Fibroblast of pulmonary artery (primary cell): ENCODE results near the gene SLC2A6.

Experiments used
- DNase-seq: peaks from one replicate; pipeline ENCODE4 v3.0.0-alpha.2; 2010; ENCODE audit warnings: low read depth
- H3K4me3 ChIP-seq: replicated peaks from 2 replicates; pipeline ENCODE4 v1.5.1; 2011; ENCODE audit warnings: low read depth, mild to moderate bottlenecking, control low read depth, low read length, moderate library complexity
- CTCF ChIP-seq: IDR thresholded peaks from 2 replicates; pipeline ENCODE4 v1.5.1; 2011; ENCODE audit warnings: mild to moderate bottlenecking, control low read depth, low read length, inconsistent platforms; ENCODE audit errors: missing control alignments

The SLC2A6 gene

GRCh38 chr9:133478851-133479711 is at the start of gene SLC2A6:
SLC2A6 (minus strand) TSS chr9:133479099; CDS start chr9:133479059, 40 bp downstream.
- TF ChIP-seq CTCF = no peak
- peak; percentile 76 for DNase-seq
- H3K4me3 ChIP-seq = peak within 1 kb of the TSS; percentile 72

GRCh38 chr9:133528001-133528875 is 49.3 kb upstream of the SLC2A6 start:
- no peak overlapping the region for H3K4me3 ChIP-seq
- TF ChIP-seq CTCF = no peak
- no peak for DNase-seq

GRCh38 chr9:133527444-133527920 is 48.6 kb upstream of the SLC2A6 start:
- H3K4me3 ChIP-seq = no peak overlapping the region
- no peak for TF ChIP-seq CTCF
- no peak for DNase-seq

GRCh38 chr9:133526721-133527321 is 47.9 kb upstream of the SLC2A6 start:
- no peak overlapping the region for H3K4me3 ChIP-seq
- DNase-seq = peak; percentile 29
- no peak for TF ChIP-seq CTCF

- no peak overlapping the region for H3K4me3 ChIP-seq
- DNase-seq = no peak
- TF ChIP-seq CTCF = no peak
These were observed 46.8 kb upstream of the SLC2A6 start for GRCh38 chr9:133525677-133526076.

GRCh38 chr9:133524679-133525228 is 45.9 kb upstream of the SLC2A6 start, which contains the start of gene MYMK:
MYMK (minus strand) TSS chr9:133524959; CDS start chr9:133524844, 115 bp downstream.
- no peak for DNase-seq
- H3K4me3 ChIP-seq = no peak within 1 kb of the TSS
- no peak for TF ChIP-seq CTCF
